HG02943 (cell line): ENCODE data around the gene RGL3.
"Not testable (repeated sequence)": the region's sequence is repeated elsewhere in the genome, so short reads cannot be mapped to it uniquely, and the experiment has no call there.

Experiments used
- ATAC-seq: cut with Tn5 transposase; IDR thresholded peaks from one replicate; pipeline ENCODE4 v1.9.1; 2021; ENCODE audit warnings: mild to moderate bottlenecking, low read depth, moderate library complexity; ENCODE audit not compliant: unreplicated experiment

Gene RGL3

GRCh38 chr19:11421371-11422098, 2.4 kb upstream of the RGL3 start:
- ATAC-seq, result no peak

- no peak for ATAC-seq
These were observed 1.6 kb upstream of the RGL3 start for GRCh38 chr19:11420429-11421370.

DNA sequence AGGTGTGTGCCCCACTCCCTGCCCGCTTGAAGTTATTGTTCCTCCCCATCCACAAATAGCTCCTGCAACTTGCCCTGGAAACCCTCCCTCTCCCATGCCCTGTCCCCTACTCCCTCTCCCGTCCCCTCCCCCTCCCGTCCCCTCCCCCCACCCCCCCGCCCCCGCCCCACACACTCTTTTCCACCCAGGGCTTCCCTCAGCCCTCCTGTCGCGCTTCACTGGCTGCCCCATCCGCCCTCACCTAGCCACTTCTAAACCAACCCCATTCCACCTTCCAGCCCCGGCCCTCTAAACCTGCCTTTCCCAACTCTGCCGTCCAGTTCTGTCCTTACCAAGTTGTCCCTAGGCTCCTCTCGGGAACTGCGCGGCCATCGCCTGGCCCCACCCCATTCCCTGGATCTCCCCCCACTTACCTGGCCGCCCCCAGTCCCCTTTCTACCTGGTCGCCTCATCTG, 993 bp downstream of the RGL3 start:
- ATAC-seq, result no peak

DNA sequence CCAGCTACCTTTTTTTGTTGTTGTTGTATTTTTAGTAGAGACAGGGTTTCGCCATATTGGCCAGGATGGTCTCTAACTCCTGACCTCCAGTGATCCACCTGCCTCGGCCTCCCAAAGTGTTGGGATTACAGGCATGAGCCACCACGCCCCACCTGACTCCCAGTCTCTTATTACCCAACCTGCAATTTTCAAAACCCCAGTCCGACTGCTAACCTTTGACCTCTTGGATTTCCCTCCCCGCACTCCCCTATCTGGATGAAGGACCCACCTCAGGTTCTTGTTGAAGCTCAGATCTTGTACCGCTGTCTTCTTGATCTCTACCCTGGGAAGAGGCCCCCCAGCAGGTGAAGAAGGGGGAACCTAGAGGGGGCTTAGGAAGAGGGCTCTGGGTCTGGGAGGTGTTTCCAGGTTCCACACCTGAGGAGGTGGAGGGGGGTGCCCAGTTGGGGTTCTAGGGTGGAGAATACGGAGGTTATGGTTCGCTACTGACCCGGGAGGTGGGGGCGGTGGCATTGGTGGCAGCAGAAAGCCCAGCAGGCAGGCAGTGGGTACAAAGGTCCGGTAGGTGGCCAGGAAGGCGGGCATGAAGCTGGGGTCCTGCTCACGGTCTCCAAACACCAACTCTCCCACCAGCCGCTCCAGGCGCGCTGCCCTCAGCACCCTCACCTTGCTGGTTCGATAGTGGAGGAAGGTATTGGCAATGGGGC, 2.6 kb downstream of the RGL3 start:
- ATAC-seq, result no peak

DNA sequence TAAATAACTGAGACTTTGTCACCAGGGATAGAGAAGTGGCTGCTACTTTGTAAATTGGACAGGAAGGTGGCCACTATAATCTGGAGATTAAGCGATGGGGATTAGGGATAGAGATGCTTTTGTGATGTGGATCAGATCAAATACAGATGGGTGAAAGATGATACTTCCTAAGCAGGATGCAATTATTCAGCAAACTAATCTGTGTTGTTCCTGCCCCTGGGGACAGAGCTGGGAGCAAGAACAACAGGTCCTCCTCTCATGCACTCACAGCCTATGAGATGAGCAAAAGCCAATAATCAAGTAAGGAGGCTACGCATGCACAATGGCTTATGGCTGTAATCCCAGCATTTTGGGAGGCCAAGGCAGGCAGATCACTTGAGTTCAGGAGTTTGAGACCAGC, 4.6 kb downstream of the RGL3 start:
- ATAC-seq, result no peak

DNA sequence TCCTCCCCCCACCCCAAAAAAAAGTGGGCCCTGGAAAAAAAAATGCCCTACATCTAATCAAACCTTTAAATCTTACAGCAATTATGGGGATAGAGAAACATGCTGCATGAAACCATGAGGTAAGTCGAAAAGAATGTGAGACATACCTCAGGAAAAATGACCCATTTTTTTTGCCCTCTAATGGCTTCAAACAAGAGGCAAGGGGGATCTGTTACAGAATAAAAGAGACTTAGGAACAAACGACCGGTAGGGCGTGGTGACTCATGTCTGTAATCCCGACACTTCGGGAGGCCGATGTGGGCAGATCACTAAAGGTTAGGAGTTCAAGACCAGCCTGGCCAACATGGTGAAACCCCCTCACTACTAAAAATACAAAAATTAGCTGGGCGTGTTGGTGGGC, 8.4 kb downstream of the RGL3 start:
- ATAC-seq, result no peak

DNA sequence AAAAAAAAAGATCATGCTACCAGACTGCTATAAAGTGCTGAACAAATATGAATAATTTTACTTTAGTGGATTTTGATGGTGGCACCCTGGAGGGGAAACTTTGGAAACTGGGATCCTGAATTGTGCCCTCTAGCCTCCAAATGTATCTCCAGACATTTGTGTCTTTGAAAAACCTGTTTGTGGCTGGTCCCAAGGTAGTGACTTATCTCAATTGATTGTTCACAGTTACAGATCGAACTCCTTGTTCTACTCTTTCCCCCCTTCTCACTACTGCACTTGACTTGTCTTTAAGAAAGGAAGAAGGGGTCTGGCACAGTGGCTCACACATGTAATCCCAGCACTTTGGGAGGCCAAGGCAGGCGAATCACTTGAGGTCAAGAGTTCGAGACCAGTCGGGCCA, 10.5 kb downstream of the RGL3 start:
- no peak for ATAC-seq

GRCh38 chr19:11406703-11407236, 12.3 kb downstream of the RGL3 start:
- ATAC-seq, result not testable (repeated sequence)

DNA sequence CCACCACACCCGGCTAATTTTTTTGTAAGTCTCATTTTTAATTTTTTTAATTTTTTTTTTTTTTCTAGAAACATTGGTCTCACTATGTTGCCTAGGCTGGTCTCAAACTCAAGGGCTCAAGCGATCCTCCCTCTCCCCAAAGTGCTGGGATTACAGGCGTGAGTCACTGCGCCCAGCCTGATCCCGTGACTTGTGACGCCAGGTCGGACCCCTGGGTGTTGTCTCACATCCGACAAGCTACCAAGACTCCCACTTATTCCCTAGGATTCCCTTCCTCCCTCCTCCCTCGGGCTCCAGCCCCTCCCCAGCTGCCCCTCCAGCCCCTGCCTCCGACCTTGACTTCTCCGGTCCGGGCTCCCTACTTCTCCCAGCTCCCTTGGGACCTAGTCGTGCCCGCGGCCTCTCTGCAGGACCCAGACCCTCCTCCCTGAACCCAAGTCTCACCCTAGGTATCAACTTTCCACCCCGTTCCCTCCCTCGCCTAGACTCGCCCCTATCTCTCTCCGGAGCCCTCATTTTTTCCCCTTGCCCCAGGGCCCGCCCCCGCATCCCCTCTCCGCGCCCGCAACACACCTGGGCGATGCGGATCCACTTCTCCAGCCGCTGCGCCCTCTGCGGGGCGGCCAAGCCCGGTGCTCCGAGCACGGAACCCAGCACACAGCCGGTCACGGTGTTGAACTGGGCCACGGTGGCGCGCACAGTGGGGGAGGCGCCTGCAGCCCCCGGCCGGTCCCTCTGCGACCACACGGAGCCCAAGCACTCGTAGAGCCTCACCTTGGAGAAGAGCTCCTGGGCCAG, 13.1 kb downstream of the RGL3 start:
- ATAC-seq, result no peak

DNA sequence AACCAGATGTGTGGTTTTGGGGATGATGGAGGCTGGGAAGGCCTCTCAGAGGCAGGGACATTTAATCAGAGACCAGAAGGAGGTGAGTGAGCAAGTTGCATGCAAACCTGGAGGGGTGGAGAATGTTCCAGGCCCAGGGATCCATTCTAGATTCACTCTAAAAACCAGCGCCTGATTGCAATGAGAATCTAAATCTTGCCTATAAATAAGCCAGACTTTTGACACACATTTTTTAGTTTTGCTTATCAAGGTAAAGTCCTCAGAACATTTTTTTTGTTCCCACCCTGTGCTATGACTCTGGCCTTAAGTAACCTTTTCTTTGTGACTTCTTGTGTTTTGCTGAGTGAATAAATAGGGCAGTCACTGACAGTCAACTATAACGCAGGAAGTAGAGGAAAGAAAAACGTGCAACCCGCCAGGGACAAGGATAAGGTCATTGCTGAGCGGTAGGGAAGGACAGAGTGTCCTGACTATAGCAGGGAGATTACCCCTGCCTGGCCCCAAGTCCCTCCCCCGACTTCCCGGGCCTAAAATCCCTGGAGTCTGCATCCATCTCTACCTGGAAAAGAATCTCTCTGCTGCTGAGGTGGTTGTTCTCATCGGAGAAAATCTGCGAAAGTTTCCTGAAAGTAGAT, 14.4 kb downstream of the RGL3 start:
- no peak for ATAC-seq

GRCh38 chr19:11401808-11402543, 17.1 kb downstream of the RGL3 start:
- no peak for ATAC-seq

DNA sequence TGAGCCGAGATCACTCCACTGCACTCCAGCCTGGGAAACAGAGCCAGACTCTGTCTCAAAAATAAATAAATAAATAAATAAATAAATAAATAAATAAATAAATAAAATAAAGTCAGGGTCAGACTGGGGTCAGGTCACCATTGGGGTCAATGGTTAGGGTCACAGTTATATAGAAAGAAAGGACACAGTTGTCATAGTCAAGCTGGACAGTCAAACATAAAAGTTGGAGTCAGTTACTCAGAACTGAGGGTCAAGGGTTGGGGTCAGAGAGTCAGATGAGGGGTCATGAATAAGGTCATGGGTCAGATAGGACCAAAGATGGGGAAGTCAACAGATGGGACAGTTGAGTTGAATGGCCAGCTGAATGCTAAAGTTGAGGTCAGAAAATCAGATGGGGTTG, 18.3 kb downstream of the RGL3 start:
- ATAC-seq, result no peak

DNA sequence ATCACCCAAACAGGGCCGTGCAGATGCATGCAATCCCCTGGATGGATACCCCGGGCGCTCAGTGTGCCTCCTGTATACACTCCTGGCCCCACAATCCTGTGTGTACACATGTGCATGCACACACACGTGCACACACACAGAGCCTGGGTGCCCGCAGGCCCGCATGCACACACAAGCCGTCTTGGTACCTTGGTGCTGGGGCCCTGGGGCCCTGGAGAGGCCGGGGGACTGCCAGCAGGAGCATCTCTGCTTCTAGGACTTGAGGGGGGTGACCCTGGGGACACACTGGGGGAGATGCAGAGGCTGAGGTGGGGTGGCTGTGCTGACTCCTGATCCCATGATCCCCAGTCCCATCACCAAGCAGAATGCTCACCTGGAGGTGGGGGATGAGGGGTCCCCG, 19.4 kb downstream of the RGL3 start:
- ATAC-seq, result no peak

DNA sequence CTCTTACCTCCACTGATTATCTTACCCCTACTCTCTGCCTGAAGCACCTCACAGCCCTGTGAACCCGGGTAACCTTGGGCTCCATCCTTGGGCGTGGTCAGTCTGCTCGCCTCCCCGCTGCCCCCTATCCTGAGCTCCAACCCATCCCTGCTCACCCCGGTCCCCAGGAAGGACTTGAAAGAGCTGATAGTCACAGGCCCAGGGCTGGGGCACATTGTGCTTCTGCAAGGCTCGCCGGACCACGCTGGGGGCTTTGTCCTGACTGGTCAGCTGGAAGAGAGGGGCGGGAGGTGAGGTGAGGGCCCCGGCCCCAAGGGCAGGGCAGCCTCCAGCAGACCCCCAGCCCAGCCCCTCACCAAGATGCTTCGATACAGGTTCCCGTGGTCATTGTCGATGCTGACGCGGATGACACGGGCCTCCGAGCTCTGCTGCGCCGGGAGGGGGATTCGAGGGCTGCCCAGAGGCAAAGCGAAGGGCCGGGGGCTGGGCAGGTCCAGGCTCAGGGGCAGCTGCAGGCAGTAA, 22.0 kb downstream of the RGL3 start:
- no peak for ATAC-seq

- no peak for ATAC-seq
These were observed 28.0 kb downstream of the RGL3 start for GRCh38 chr19:11390933-11391680.

- no peak for ATAC-seq
These were observed 28.8 kb downstream of the RGL3 start for GRCh38 chr19:11390359-11390758.

- no peak for ATAC-seq
These were observed 31.7 kb downstream of the RGL3 start for GRCh38 chr19:11387162-11388034.
